ENCODE results near the gene CTSK.
"Not testable (repeated sequence)": the region's sequence is repeated elsewhere in the genome, so short reads cannot be mapped to it uniquely, and the experiment has no call there.

Gene CTSK

GRCh38 chr1:150805899-150806298 lies 2.2 kb downstream of the CTSK start:
- no peak for DNase-seq

GRCh38 chr1:150804671-150805070 lies 3.4 kb downstream of the CTSK start:
- DNase-seq, result no peak

- DNase-seq, result no peak
Measured at GRCh38 chr1:150799089-150799488, 9.0 kb downstream of the CTSK start.

- no peak for DNase-seq
Measured at GRCh38 chr1:150798525-150798924, 9.5 kb downstream of the CTSK start.

GRCh38 chr1:150796374-150796773 lies 11.7 kb downstream of the CTSK start:
- no peak for DNase-seq

GRCh38 chr1:150793778-150794177 lies 14.3 kb downstream of the CTSK start:
- DNase-seq, result not testable (repeated sequence)

GRCh38 chr1:150793221-150793620 lies 14.8 kb downstream of the CTSK start:
- no peak for DNase-seq

- no peak for DNase-seq
Measured at GRCh38 chr1:150791585-150791984, 16.5 kb downstream of the CTSK start.

- no peak for DNase-seq
Measured at GRCh38 chr1:150789396-150789795, 18.7 kb downstream of the CTSK start.

GRCh38 chr1:150788946-150789345 lies 19.1 kb downstream of the CTSK start:
- no peak for DNase-seq

GRCh38 chr1:150787455-150787854 lies 20.6 kb downstream of the CTSK start:
- no peak for DNase-seq

GRCh38 chr1:150780510-150780909 lies 27.6 kb downstream of the CTSK start:
- DNase-seq, result no peak

GRCh38 chr1:150778409-150778808 lies 29.7 kb downstream of the CTSK start:
- DNase-seq, result no peak

- no peak for DNase-seq
Measured at GRCh38 chr1:150777544-150777943, 30.5 kb downstream of the CTSK start.

GRCh38 chr1:150775931-150776505 lies 32.0 kb downstream of the CTSK start:
- not testable (repeated sequence) for DNase-seq

GRCh38 chr1:150775276-150775675 lies 32.8 kb downstream of the CTSK start:
- no peak for DNase-seq

GRCh38 chr1:150772326-150772725 lies 35.7 kb downstream of the CTSK start:
- no peak for DNase-seq

GRCh38 chr1:150767704-150768103 lies 40.4 kb downstream of the CTSK start:
- not testable (repeated sequence) for DNase-seq

GRCh38 chr1:150765977-150766301 lies 42.1 kb downstream of the CTSK start:
- DNase-seq, result not testable (repeated sequence)

GRCh38 chr1:150765296-150765976 lies 42.6 kb downstream of the CTSK start, which contains the start of gene CTSS:
CTSS (minus strand) TSS chr1:150765778; CDS start chr1:150764763, 1,015 bp downstream.
- no peak for DNase-seq

- DNase-seq, result no peak
Measured at GRCh38 chr1:150764617-150765101, 43.4 kb downstream of the CTSK start.

GRCh38 chr1:150763018-150763417 lies 45.0 kb downstream of the CTSK start:
- no peak for DNase-seq

- no peak for DNase-seq
Measured at GRCh38 chr1:150762552-150762951, 45.5 kb downstream of the CTSK start.

GRCh38 chr1:150761801-150762200 lies 46.3 kb downstream of the CTSK start:
- no peak for DNase-seq

- no peak for DNase-seq
Measured at GRCh38 chr1:150760013-150760412, 48.0 kb downstream of the CTSK start.

Data from NCI-H1694 treated with DMSO at 0.1 percent for 48 hours (cell line).